ENCODE measurements around the gene SMIM33. TPM values are rescaled to one million over a fixed set of nuclear protein-coding genes. Genes with fewer than 3 reads are reported as not detected.

The SMIM33 gene
- polyA plus RNA-seq, 1 donor from 2014 or later, result not detected

DNA sequence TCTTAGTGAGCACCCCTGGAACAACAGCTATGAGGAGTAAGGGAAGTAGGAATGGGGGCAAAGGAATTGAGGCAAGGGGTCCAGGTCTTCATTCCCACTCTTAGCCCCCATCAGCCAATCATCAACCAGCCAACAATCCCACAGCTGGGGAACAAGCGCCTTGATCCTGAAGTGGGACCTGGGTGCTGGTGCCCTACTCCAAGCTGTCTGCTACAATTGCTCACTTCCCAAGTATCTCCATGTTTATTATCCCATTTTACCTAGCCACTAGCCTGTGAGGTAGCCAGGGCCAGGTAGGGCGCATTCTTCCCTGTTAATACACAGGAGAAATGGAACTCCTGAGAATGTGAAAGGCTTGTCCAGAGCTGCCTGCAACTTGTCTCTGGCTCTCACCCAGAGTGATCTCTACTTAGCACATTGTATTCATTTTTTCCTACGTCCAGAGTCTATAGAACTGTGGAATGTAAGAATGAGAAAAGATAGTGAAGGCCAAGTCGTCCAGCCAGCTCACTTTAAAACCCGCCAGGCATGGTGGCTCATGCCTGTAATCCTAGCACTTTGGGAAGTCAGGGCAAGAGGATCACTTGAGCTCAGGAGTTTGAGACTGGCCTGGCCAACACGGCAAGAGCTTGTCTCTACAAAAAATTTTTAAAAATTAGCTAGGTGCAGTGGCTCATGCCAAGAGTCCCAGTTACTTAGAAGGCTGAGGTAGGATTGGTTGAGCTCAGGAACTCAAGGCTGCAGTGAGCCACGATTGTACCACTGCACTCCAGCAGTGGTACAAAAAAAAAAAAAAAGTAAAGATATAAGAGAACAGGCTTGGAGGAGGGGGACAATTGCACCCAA is 25.3 kb upstream of the SMIM33 start:
- Histone ChIP-seq H3K4me2 (ENCODE audit: low read length) (no peak overlapping the region), H3K27ac (ENCODE audit: low read length) (peak overlapping the region; percentile 98), H3K36me3 (ENCODE audit: insufficient read depth, low read length) (no peaks in the 10 kb centered on the region), H3K27me3 (ENCODE audit: insufficient read depth, low read depth, low read length) (no peaks in the 10 kb centered on the region), H3K4me3 (ENCODE audit: low read length) (no peak overlapping the region), H4K20me1 (ENCODE audit: insufficient read depth) (no peaks in the 10 kb centered on the region), H3K79me2 (replicated peaks; ENCODE audit: insufficient read depth, low read length) (no peaks in the 10 kb centered on the region), H3K9me2 (ENCODE audit: insufficient read depth, low read length) (no peaks in the 10 kb centered on the region), H3K9me3 (ENCODE audit: low read length) (no peaks in the 10 kb centered on the region), H3F3A (ENCODE audit: insufficient read depth, low read length, poor library complexity, severe bottlenecking) (no peaks in the 10 kb centered on the region), H3K9ac (ENCODE audit: low read length) (no peak overlapping the region), H2AFZ (ENCODE audit: low read depth, low read length) (no peak overlapping the region)
- TF ChIP-seq RAD21 (conservative IDR thresholded peaks at IDR 0.05), result no peak
- no peak for TF ChIP-seq TAF1 (IDR thresholded peaks at IDR 0.05; ENCODE audit: low read depth)
- no peak for TF ChIP-seq EZH2 (IDR thresholded peaks at IDR 0.05; ENCODE audit: borderline replicate concordance, insufficient read depth, low read length, poor library complexity, severe bottlenecking)
- no peak for TF ChIP-seq SMC3 (conservative IDR thresholded peaks at IDR 0.05; ENCODE audit: poor library complexity)
- no peak for TF ChIP-seq POLR2AphosphoS5 (IDR thresholded peaks at IDR 0.05)
- no peak for TF ChIP-seq MXI1 (conservative IDR thresholded peaks at IDR 0.05; ENCODE audit: poor library complexity, severe bottlenecking)
- TF ChIP-seq EP300 (conservative IDR thresholded peaks at IDR 0.05; ENCODE audit: poor library complexity, severe bottlenecking), result no peak
- TF ChIP-seq REST (IDR thresholded peaks at IDR 0.05; ENCODE audit: borderline replicate concordance), result no peak

- Histone ChIP-seq H3K4me3 (ENCODE audit: low read length) (no peak overlapping the region), H3K9ac (ENCODE audit: low read length) (no peak overlapping the region), H3K4me2 (ENCODE audit: low read length) (no peak overlapping the region), H3K27me3 (ENCODE audit: insufficient read depth, low read depth, low read length) (no peaks in the 10 kb centered on the region), H3K9me2 (ENCODE audit: insufficient read depth, low read length) (no peaks in the 10 kb centered on the region), H3F3A (ENCODE audit: insufficient read depth, low read length, poor library complexity, severe bottlenecking) (no peaks in the 10 kb centered on the region), H3K9me3 (ENCODE audit: low read length) (no peaks in the 10 kb centered on the region), H3K36me3 (ENCODE audit: insufficient read depth, low read length) (no peaks in the 10 kb centered on the region), H3K27ac (ENCODE audit: low read length) (no peak overlapping the region), H3K79me2 (replicated peaks; ENCODE audit: insufficient read depth, low read length) (no peaks in the 10 kb centered on the region), H4K20me1 (ENCODE audit: insufficient read depth) (no peaks in the 10 kb centered on the region), H2AFZ (ENCODE audit: low read depth, low read length) (no peak overlapping the region)
- TF ChIP-seq REST (IDR thresholded peaks at IDR 0.05; ENCODE audit: borderline replicate concordance) (no peak), TAF1 (IDR thresholded peaks at IDR 0.05; ENCODE audit: low read depth) (no peak), MXI1 (conservative IDR thresholded peaks at IDR 0.05; ENCODE audit: poor library complexity, severe bottlenecking) (no peak), EZH2 (IDR thresholded peaks at IDR 0.05; ENCODE audit: borderline replicate concordance, insufficient read depth, low read length, poor library complexity, severe bottlenecking) (no peak), POLR2AphosphoS5 (IDR thresholded peaks at IDR 0.05) (no peak), EP300 (conservative IDR thresholded peaks at IDR 0.05; ENCODE audit: poor library complexity, severe bottlenecking) (no peak), CTCF (IDR thresholded peaks at IDR 0.05; ENCODE audit: poor library complexity, severe bottlenecking) (no peak), SMC3 (conservative IDR thresholded peaks at IDR 0.05; ENCODE audit: poor library complexity) (no peak), RAD21 (conservative IDR thresholded peaks at IDR 0.05) (no peak)
Measured at GRCh38 chr5:139446956-139447779, 23.6 kb upstream of the SMIM33 start.
